B cell (primary cell): ENCODE results near the gene SULT2A1. TPM values are rescaled to one million over a fixed set of nuclear protein-coding genes. Genes with fewer than 3 reads are reported as not detected.

Experiments used
- ATAC-seq: fragments of 200-7000 bp; cut with Tn5 transposase; one replicate; pipeline ENCODE4 v1.10.0; 2021; ENCODE audit warnings: low read depth, mild to moderate bottlenecking, moderate number of reproducible peaks, moderate library complexity
- CTCF ChIA-PET: fragments of 350-600 bp; sonication (Branson Sonifier 250); formaldehyde crosslinking; loops from one replicate; lab custom pipeline; 2021; ENCODE audit warnings: antibody characterized with exemption, inconsistent platforms; lab: Charles Lee
- POLR2A ChIA-PET: fragments of 350-600 bp; sonication (Branson Sonifier 250); formaldehyde crosslinking; loops from one replicate; lab custom pipeline; 2021; ENCODE audit warnings: antibody characterized with exemption; lab: Charles Lee
- DNase-seq: peaks from one replicate; pipeline ENCODE4 v3.0.0; 2013
- H2AFZ ChIP-seq: 2 replicates; pipeline ENCODE4 v1.6.1; 2012; ENCODE audit warnings: mild to moderate bottlenecking, low read depth, low read length; ENCODE audit not compliant: insufficient read depth, poor library complexity, severe bottlenecking
- H3K27ac ChIP-seq, 2 donors: 1 replicate in 1 of 2; 2 replicates in 1 of 2; pipeline ENCODE4 v1.5.1; 2012 to 2013; ENCODE audit warnings: low read length in 2 of 2, mild to moderate bottlenecking in 2 of 2, moderate library complexity in 1 of 2
- H3K27me3 ChIP-seq, 4 experiments: fragments of 200-600 bp in 1 of 4; sonication (generic) in 1 of 4; replicated peaks in 1 of 4; 1 replicate in 2 of 4; 2 replicates in 2 of 4; pipeline versions ENCODE4 v1.6.1 to v1.7.0; 2013 to 2016; ENCODE audit warnings: low read length in 3 of 4, mild to moderate bottlenecking in 2 of 4, mixed read lengths in 1 of 4, moderate library complexity in 1 of 4; ENCODE audit not compliant: insufficient read depth in 4 of 4, control insufficient read depth in 3 of 4; ENCODE audit errors: control extremely low read depth in 1 of 4
- H3K36me3 ChIP-seq, 2 experiments: replicated peaks in 1 of 2; 1 replicate in 1 of 2; 2 replicates in 1 of 2; pipeline versions ENCODE4 v1.6.1 to v1.7.1; 2013; ENCODE audit warnings: low read length in 1 of 2; ENCODE audit not compliant: insufficient read depth in 2 of 2, control insufficient read depth in 1 of 2; ENCODE audit errors: control extremely low read depth in 1 of 2, extremely low read depth in 1 of 2
- H3K4me1 ChIP-seq, 2 donors: fragments of 200-600 bp in 1 of 2; sonication (generic) in 1 of 2; 1 replicate in 1 of 2; 2 replicates in 1 of 2; pipeline versions ENCODE4 v1.5.1 to v1.6.1; 2013 to 2017; ENCODE audit warnings: low read length in 2 of 2; ENCODE audit not compliant: control insufficient read depth in 2 of 2, insufficient read depth in 2 of 2
- H3K4me2 ChIP-seq: replicated peaks from 2 replicates; pipeline ENCODE3; 2012; ENCODE audit warnings: mild to moderate bottlenecking, low read depth, low read length; ENCODE audit not compliant: poor library complexity, severe bottlenecking
- H3K4me3 ChIP-seq, 5 experiments: fragments of 200-600 bp in 1 of 5; sonication (generic) in 1 of 5; 1 replicate in 3 of 5; 2 replicates in 2 of 5; pipeline versions ENCODE4 v1.5.1 to v1.7.0; 2011 to 2016; ENCODE audit warnings: low read length in 4 of 5, mild to moderate bottlenecking in 4 of 5, low read depth in 2 of 5, control low read depth in 1 of 5, moderate library complexity in 1 of 5; ENCODE audit not compliant: insufficient read depth in 1 of 5; ENCODE audit errors: control extremely low read depth in 1 of 5, extremely low read depth in 1 of 5
- H3K79me2 ChIP-seq: fragments of 200-600 bp; sonication (generic); one replicate; pipeline ENCODE4 v1.6.0; 2016; ENCODE audit warnings: low read length; ENCODE audit not compliant: control insufficient read depth, insufficient read depth
- H3K9ac ChIP-seq: fragments of 200-600 bp; sonication (generic); 2 replicates; pipeline ENCODE4 v1.6.1; 2017; ENCODE audit warnings: mild to moderate bottlenecking, low read length, moderate library complexity
- H3K9me3 ChIP-seq, 3 donors: one replicate each; pipeline versions ENCODE4 v1.6.1 to v1.7.1; 2013; ENCODE audit warnings: low read length in 2 of 3; ENCODE audit not compliant: control insufficient read depth in 2 of 3, insufficient read depth in 1 of 3; ENCODE audit errors: control extremely low read depth in 1 of 3
- H4K20me1 ChIP-seq: 2 replicates; pipeline ENCODE4 v1.6.0; 2012; ENCODE audit warnings: mild to moderate bottlenecking, low read length; ENCODE audit not compliant: insufficient read depth, control insufficient read depth, poor library complexity, severe bottlenecking
- H3K27ac Mint-ChIP-seq: one replicate; pipeline ENCODE4 v1.8.0; 2021; ENCODE audit warnings: mixed read lengths
- H3K27me3 Mint-ChIP-seq: one replicate; pipeline ENCODE4 v1.8.0; 2021; ENCODE audit warnings: mixed read lengths
- H3K4me1 Mint-ChIP-seq: one replicate; pipeline ENCODE4 v1.8.0; 2021; ENCODE audit warnings: mixed read lengths
- H3K4me3 Mint-ChIP-seq: one replicate; pipeline ENCODE4 v1.8.0; 2021; ENCODE audit warnings: mixed read lengths
- H3K9me3 Mint-ChIP-seq: one replicate; pipeline ENCODE4 v1.8.0; 2022; ENCODE audit warnings: mixed read lengths; ENCODE audit not compliant: insufficient read depth
- EZH2 ChIP-seq: IDR thresholded peaks from 2 replicates; pipeline ENCODE4 v1.6.1; 2012; ENCODE audit warnings: borderline replicate concordance, low read depth, mild to moderate bottlenecking, moderate library complexity, low read length; ENCODE audit not compliant: insufficient read depth, poor library complexity, severe bottlenecking
- WGBS: methylation state at CpG from one replicate; pipeline ENCODE4 v1.1.5; 2013; ENCODE audit warnings: missing lambda C conversion rate; ENCODE audit not compliant: insufficient coverage; 5-methylcytosine and 5-hydroxymethylcytosine counted together
- intact Hi-C: fragments of 100-400 bp; cut with micrococcal nuclease; formaldehyde crosslinking; loops from one replicate; pipeline ENCODE4 v1.10.0; 2022
- polyA plus RNA-seq: library from polyadenylated mRNA; depleted of rRNA; stranded (reverse); fragments of >200 nt; gene quantifications from 2 replicates; pipeline ENCODE4 v1.2.3, GENCODE V29; 2012
- total RNA-seq, 2 donors: library from RNA; stranded (reverse); fragments of 120-200 nt in 1 of 2; gene quantifications; 1 replicate in 1 of 2; 2 replicates in 1 of 2; pipeline versions ENCODE4 v1.2.3 to v1.2.4, GENCODE V29; 2013 to 2022
- TF ChIP-seq, protein P1 (sequence below): fragments of 200-600 bp; IDR thresholded peaks from one replicate; pipeline ENCODE4 v1.8.0; 2022; ENCODE audit warnings: antibody characterized with exemption, mild to moderate bottlenecking

Gene SULT2A1
- total and polyA plus RNA-seq, 2 donors (not counting 1 experiment from before 2014, with no cell fraction given): not detected

DNA sequence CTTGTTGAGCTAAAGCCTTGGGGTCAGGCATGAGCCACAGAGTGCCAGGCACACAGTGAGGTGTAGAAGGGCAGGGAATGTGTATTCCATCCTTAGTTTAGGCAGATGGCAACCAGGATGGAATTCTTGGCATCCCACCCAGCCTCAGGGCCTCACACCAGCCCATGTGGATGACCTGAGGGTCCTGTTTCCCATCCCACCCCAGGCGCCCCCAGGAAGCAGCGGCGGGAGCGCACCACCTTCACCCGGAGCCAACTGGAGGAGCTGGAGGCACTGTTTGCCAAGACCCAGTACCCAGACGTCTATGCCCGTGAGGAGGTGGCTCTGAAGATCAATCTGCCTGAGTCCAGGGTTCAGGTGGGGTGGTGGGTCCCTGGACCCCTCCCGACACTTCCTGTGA is 50.1 kb downstream of the SULT2A1 start:
- no peaks in the 10 kb centered on the region for H3K27me3 Mint-ChIP-seq
- DNase-seq: no peak
- H3K9me3 Mint-ChIP-seq: no peaks in the 10 kb centered on the region
- Histone ChIP-seq H3K4me3 (no peak overlapping the region), H3K4me2 (no peak overlapping the region), H3K4me1 (no peaks in the 10 kb centered on the region), H3K36me3 (no peaks in the 10 kb centered on the region), H2AFZ (no peak overlapping the region), H3K9me3 (peaks cover 0 to 4% (median 0%) of the 10 kb centered on the region in 3 donors), H3K79me2 (no peaks in the 10 kb centered on the region), H4K20me1 (no peaks in the 10 kb centered on the region), H3K27ac (no peak overlapping the region), H3K27me3 (no peaks in the 10 kb centered on the region), H3K9ac (no peak overlapping the region)
- intact Hi-C loops: no loop called here
- H3K4me1 Mint-ChIP-seq: no peaks in the 10 kb centered on the region
- ChIA-PET CTCF (no interaction called here), POLR2A (no interaction called here)
- ATAC-seq: no peak
- no peak overlapping the region for H3K27ac Mint-ChIP-seq
- no peak for TF ChIP-seq EZH2
- no peak overlapping the region for H3K4me3 Mint-ChIP-seq
- whole genome bisulfite sequencing: 78% methylated on average over 2 of the region's 8 CpGs

DNA sequence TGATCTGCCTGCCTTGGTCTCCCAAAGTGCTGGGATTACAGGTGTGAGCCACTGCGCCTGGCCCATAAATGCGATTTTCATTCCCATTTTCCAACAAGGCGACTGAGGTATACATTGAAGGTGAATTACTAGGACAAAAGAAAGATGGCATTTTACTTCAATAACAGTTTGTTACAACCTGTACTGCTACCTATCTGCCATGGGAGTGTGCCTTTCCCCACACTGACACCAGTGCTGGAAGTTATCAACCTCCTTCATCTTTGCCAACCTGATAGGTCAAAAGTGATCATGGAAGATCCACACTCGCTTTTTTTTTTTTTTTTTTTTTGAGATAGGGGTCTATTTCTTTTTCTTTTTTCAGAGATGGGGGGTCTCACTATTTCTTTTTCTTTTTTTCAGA is 53.4 kb downstream of the SULT2A1 start:
- CTCF ChIA-PET: no interaction called here
- Mint-ChIP-seq H3K4me1 (no peaks in the 10 kb centered on the region), H3K9me3 (no peaks in the 10 kb centered on the region), H3K27me3 (no peaks in the 10 kb centered on the region), H3K27ac (no peak overlapping the region), H3K4me3 (no peak overlapping the region)
- Histone ChIP-seq H3K9ac (no peak overlapping the region), H2AFZ (no peak overlapping the region), H3K79me2 (no peaks in the 10 kb centered on the region), H3K27me3 (no peaks in the 10 kb centered on the region), H3K4me2 (no peak overlapping the region), H4K20me1 (no peaks in the 10 kb centered on the region), H3K36me3 (no peaks in the 10 kb centered on the region), H3K27ac (no peak overlapping the region), H3K4me1 (no peaks in the 10 kb centered on the region), H3K4me3 (no peak overlapping the region), H3K9me3 (peaks cover 0 to 4% (median 0%) of the 10 kb centered on the region in 3 donors)
- no peak for DNase-seq
- intact Hi-C loops: no loop called here
- TF ChIP-seq, protein P1, sequence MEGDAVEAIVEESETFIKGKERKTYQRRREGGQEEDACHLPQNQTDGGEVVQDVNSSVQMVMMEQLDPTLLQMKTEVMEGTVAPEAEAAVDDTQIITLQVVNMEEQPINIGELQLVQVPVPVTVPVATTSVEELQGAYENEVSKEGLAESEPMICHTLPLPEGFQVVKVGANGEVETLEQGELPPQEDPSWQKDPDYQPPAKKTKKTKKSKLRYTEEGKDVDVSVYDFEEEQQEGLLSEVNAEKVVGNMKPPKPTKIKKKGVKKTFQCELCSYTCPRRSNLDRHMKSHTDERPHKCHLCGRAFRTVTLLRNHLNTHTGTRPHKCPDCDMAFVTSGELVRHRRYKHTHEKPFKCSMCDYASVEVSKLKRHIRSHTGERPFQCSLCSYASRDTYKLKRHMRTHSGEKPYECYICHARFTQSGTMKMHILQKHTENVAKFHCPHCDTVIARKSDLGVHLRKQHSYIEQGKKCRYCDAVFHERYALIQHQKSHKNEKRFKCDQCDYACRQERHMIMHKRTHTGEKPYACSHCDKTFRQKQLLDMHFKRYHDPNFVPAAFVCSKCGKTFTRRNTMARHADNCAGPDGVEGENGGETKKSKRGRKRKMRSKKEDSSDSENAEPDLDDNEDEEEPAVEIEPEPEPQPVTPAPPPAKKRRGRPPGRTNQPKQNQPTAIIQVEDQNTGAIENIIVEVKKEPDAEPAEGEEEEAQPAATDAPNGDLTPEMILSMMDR: no peak
- no peak for TF ChIP-seq EZH2
- no peak for ATAC-seq
- no CpG with 5 or more reads among the region's 4 CpGs for WGBS
- POLR2A ChIA-PET: no interaction called here
